PC-3 (cell line): ENCODE measurements around the gene SMARCA4. TPM values are rescaled to one million over a fixed set of nuclear protein-coding genes. Genes with fewer than 3 reads are reported as not detected.

Experiments
- ATAC-seq: fragments of 200-7000 bp; cut with Tn5 transposase; 2 replicates; pipeline ENCODE4 v1.9.1; 2020; ENCODE audit warnings: mild to moderate bottlenecking, moderate library complexity
- BruUV-seq: library from RNA; stranded (reverse); fragments of 400-500 nt; replicated peaks from 2 replicates; lab custom pipeline; 2021; lab: Mats Ljungman, UMichigan
- CTCF ChIA-PET: fragments of 300-600 bp; sonication (Branson Sonifier 250); formaldehyde crosslinking; loops from one replicate; lab custom pipeline; 2022; ENCODE audit warnings: antibody characterized with exemption; lab: Charles Lee
- POLR2A ChIA-PET: fragments of 300-600 bp; sonication (Branson Sonifier 250); formaldehyde crosslinking; loops from one replicate; lab custom pipeline; 2022; ENCODE audit warnings: antibody characterized with exemption; ENCODE audit not compliant: unreplicated experiment; lab: Charles Lee
- DNase-seq: peaks from one replicate; pipeline ENCODE4 v3.0.0-alpha.2; 2015
- H2AFZ ChIP-seq: fragments of 300-600 bp; sonication (generic); 2 replicates; pipeline ENCODE4 v1.6.0; 2016; ENCODE audit warnings: antibody characterized with exemption, low read length
- H3F3A ChIP-seq: fragments of 300-600 bp; sonication (generic); one replicate; pipeline ENCODE4 v1.6.0; 2017; ENCODE audit warnings: antibody characterized with exemption, low read length, control low read depth, mild to moderate bottlenecking; ENCODE audit not compliant: unreplicated experiment
- H3K27ac ChIP-seq: fragments of 300-600 bp; sonication (generic); 2 replicates; pipeline ENCODE4 v1.5.1; 2016; ENCODE audit warnings: mild to moderate bottlenecking, low read length
- H3K27me3 ChIP-seq: fragments of 300-600 bp; sonication (generic); 2 replicates; pipeline ENCODE4 v1.6.1; 2016; ENCODE audit warnings: low read length, mixed read lengths
- H3K36me3 ChIP-seq: fragments of 300-600 bp; sonication (generic); 2 replicates; pipeline ENCODE4 v1.6.1; 2016; ENCODE audit warnings: low read depth, mixed run types, low read length, mixed read lengths
- H3K4me1 ChIP-seq: fragments of 300-600 bp; sonication (generic); 2 replicates; pipeline ENCODE4 v1.5.1; 2016; ENCODE audit warnings: low read length; ENCODE audit not compliant: insufficient read depth
- H3K4me2 ChIP-seq: fragments of 300-600 bp; sonication (generic); 2 replicates; pipeline ENCODE4 v1.6.0; 2016; ENCODE audit warnings: low read length
- H3K4me3 ChIP-seq: fragments of 300-600 bp; sonication (generic); 2 replicates; pipeline ENCODE4 v1.5.1; 2016; ENCODE audit warnings: mild to moderate bottlenecking, low read length, mixed read lengths
- H3K79me2 ChIP-seq: fragments of 300-600 bp; sonication (generic); 2 replicates; pipeline ENCODE4 v1.6.1; 2017; ENCODE audit warnings: low read length, mixed read lengths
- H3K9ac ChIP-seq: fragments of 300-600 bp; sonication (generic); 2 replicates; pipeline ENCODE4 v1.6.0; 2016; ENCODE audit warnings: mild to moderate bottlenecking, low read length
- H3K9me2 ChIP-seq: fragments of 300-600 bp; sonication (generic); replicated peaks from 2 replicates; pipeline ENCODE4 v1.6.1; 2016; ENCODE audit warnings: mixed run types, low read length, mixed read lengths
- H3K9me3 ChIP-seq: fragments of 300-600 bp; sonication (generic); 2 replicates; pipeline ENCODE4 v1.6.1; 2016; ENCODE audit warnings: low read length, mixed read lengths
- H4K20me1 ChIP-seq: fragments of 300-600 bp; sonication (generic); 2 replicates; pipeline ENCODE4 v1.6.1; 2016; ENCODE audit warnings: low read length, mixed read lengths
- EZH2 ChIP-seq: fragments of 300-600 bp; sonication (generic); IDR thresholded peaks from one replicate; pipeline ENCODE4 v1.6.1; 2017; ENCODE audit warnings: antibody characterized with exemption, mild to moderate bottlenecking, low read length; ENCODE audit not compliant: unreplicated experiment
- EZH2phosphoT487 ChIP-seq: fragments of 300-600 bp; sonication (generic); IDR thresholded peaks from 2 replicates; pipeline ENCODE4 v1.6.1; 2018; ENCODE audit warnings: mild to moderate bottlenecking, antibody characterized with exemption, low read length, borderline replicate concordance
- intact Hi-C: fragments of 100-400 bp; cut with micrococcal nuclease; formaldehyde crosslinking; loops from 2 replicates; pipeline ENCODE4 v1.9.0; 2023
- total RNA-seq: library from RNA; depleted of rRNA; stranded (reverse); fragments of >200 nt; gene quantifications from 2 replicates; pipeline ENCODE4 v1.2.3, GENCODE V29; 2014
- TF ChIP-seq, protein P1 (sequence below): fragments of 300-600 bp; sonication (generic); conservative IDR thresholded peaks from 2 replicates; pipeline ENCODE4 v1.5.1; 2017; ENCODE audit warnings: antibody characterized with exemption, low read depth, mild to moderate bottlenecking, low read length

Gene SMARCA4
- total RNA-seq, 1 experiment from 2014 or later: 197 TPM

DNA sequence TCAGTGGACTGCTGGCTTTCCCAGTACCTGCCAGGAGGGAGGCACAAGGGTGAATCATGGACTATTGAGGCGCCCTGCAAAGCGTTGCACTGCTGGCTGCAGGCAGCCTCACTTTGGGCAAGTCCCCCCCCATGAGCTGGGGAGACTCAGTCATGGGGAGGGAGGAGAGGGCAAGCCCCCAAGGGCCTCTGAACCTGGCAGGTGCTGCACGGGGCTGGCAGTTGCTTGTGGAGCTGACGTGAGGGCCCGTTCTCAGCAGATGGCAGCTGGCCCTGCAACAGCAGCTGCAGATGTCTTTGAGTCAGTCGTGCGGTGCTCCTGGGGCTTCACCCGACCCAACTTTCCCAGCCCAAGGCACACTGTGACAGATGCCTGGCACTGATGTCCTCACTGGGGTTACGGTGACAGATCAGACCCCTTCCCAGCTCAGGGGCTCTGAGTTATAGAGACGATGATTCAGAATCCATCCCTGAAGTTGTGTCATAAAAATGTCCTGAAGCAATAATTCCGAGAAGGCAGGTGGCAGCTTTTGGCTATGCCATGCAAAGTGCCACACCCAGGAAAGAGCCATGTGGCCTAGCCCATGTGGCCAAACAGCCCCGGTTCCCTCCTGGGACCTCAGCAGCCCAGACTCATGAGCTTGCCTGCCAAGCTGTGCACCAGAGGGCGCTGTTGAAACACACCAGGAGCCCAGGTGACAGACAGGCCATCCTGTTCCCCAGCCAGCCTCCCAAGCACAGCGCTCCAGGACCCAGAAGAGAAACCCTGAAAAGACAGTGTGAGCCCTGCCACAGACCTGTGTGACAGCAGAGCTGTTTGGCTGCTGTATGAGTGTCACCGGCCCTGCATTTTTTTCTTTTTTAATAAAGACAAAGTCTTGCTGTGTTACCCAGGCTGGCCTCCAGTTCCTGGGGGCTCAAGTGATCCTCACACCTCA lies 74.9 kb downstream of the SMARCA4 start:
- ATAC-seq: peak; percentile 99
- Histone ChIP-seq H2AFZ (no peak overlapping the region), H3K27me3 (no peaks in the 10 kb centered on the region), H3K4me2 (no peak overlapping the region), H3K4me3 (no peak overlapping the region), H3F3A (peaks cover 13% of the 10 kb centered on the region), H4K20me1 (no peaks in the 10 kb centered on the region), H3K36me3 (peaks cover 63% of the 10 kb centered on the region), H3K4me1 (peaks cover 14% of the 10 kb centered on the region), H3K9ac (0 out of 2 replicates have a peak overlapping the region, but pooled peaks have one; percentile 0), H3K27ac (peak overlapping the region; percentile 64), H3K9me3 (no peaks in the 10 kb centered on the region), H3K79me2 (peaks cover 13% of the 10 kb centered on the region; the same call in 1 of the 2 replicates), H3K9me2 (no peaks in the 10 kb centered on the region)
- no TSS peak for BruUV-seq
- ChIA-PET POLR2A (interaction anchor here (0.9 to 1.1 kb wide), 3 partner anchors 53 to 94 kb away, joined by 3 to 7 read pairs (median 5); partner anchors contain the start of gene LDLR), CTCF (interaction anchor here (0.5 to 1.7 kb wide), 12 partner anchors 11 to 130 kb away, joined by 3 to 9 read pairs (median 4); partner anchors contain the start of gene LDLR)
- TF ChIP-seq EZH2phosphoT487 (no peak), EZH2 (no peak)
- TF ChIP-seq, protein P1, sequence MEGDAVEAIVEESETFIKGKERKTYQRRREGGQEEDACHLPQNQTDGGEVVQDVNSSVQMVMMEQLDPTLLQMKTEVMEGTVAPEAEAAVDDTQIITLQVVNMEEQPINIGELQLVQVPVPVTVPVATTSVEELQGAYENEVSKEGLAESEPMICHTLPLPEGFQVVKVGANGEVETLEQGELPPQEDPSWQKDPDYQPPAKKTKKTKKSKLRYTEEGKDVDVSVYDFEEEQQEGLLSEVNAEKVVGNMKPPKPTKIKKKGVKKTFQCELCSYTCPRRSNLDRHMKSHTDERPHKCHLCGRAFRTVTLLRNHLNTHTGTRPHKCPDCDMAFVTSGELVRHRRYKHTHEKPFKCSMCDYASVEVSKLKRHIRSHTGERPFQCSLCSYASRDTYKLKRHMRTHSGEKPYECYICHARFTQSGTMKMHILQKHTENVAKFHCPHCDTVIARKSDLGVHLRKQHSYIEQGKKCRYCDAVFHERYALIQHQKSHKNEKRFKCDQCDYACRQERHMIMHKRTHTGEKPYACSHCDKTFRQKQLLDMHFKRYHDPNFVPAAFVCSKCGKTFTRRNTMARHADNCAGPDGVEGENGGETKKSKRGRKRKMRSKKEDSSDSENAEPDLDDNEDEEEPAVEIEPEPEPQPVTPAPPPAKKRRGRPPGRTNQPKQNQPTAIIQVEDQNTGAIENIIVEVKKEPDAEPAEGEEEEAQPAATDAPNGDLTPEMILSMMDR: peak; percentile 98
- peak; percentile 99 for DNase-seq
- intact Hi-C loops: loop anchor here (1.0 to 5.0 kb wide), 3 partner anchors 54 to 167 kb away; partner anchors contain the start of gene LDLR

- TF ChIP-seq, protein P1: no peak
- no peak for TF ChIP-seq EZH2phosphoT487
- TF ChIP-seq EZH2: no peak
- H3F3A ChIP-seq: peaks cover 13% of the 10 kb centered on the region
- no peaks in the 10 kb centered on the region for H3K9me2 ChIP-seq
- POLR2A ChIA-PET: no interaction called here
- H3K9me3 ChIP-seq: no peaks in the 10 kb centered on the region
- peaks cover 13% of the 10 kb centered on the region; the same call in 1 of the 2 replicates for H3K79me2 ChIP-seq
- no peaks in the 10 kb centered on the region for H4K20me1 ChIP-seq
- CTCF ChIA-PET: no interaction called here
- intact Hi-C loops: loop anchor here (5.0 kb wide), 1 partner anchor 164 kb away; no protein-coding TSS in a partner anchor
- no peak overlapping the region for H3K4me2 ChIP-seq
- H3K9ac ChIP-seq: no peak overlapping the region
- peaks cover 61% of the 10 kb centered on the region for H3K36me3 ChIP-seq
- no peak overlapping the region for H2AFZ ChIP-seq
- BruUV-seq: no TSS peak
- no peak for DNase-seq
- peaks cover 14% of the 10 kb centered on the region for H3K4me1 ChIP-seq
- no peaks in the 10 kb centered on the region for H3K27me3 ChIP-seq
- no peak for ATAC-seq
- no peak overlapping the region for H3K27ac ChIP-seq
- H3K4me3 ChIP-seq: no peak overlapping the region
Measured at GRCh38 chr19:11038511-11038910, 77.7 kb downstream of the SMARCA4 start.
